ENCODE data around the gene TRPM8.

GRCh38 chr2:234032279-234032856 is 115.2 kb downstream of the TRPM8 start:
- TF ChIP-seq CTCF (IDR thresholded peaks at IDR 0.05), result no peak
- TF ChIP-seq POLR2AphosphoS5 (IDR thresholded peaks at IDR 0.05), result no peak
- no peak for TF ChIP-seq POLR2A (IDR thresholded peaks at IDR 0.05)
- TF ChIP-seq EP300 (IDR thresholded peaks at IDR 0.05), result no peak
